Left ventricle myocardium inferior (tissue), 1 donor: Measurements from ENCODE around the gene KIF19. TPM values are rescaled to one million over a fixed set of nuclear protein-coding genes. Genes with fewer than 3 reads are reported as not detected.

Experiments used
- DNase-seq: peaks from one replicate; pipeline ENCODE4 v3.0.0-alpha.2; 2020
- H3K27ac ChIP-seq: fragments of 200-600 bp; replicated peaks from 2 replicates; pipeline ENCODE4 v1.8.0; 2021
- H3K27me3 ChIP-seq: fragments of 200-600 bp; 2 replicates; pipeline ENCODE4 v1.8.0; 2021; ENCODE audit warnings: low read depth
- H3K36me3 ChIP-seq: fragments of 200-600 bp; 2 replicates; pipeline ENCODE4 v1.8.0; 2021
- H3K4me1 ChIP-seq: fragments of 200-600 bp; 2 replicates; pipeline ENCODE4 v1.8.0; 2021
- H3K4me3 ChIP-seq: fragments of 200-600 bp; 2 replicates; pipeline ENCODE4 v1.8.0; 2021; ENCODE audit warnings: mild to moderate bottlenecking, moderate library complexity
- H3K9me3 ChIP-seq: fragments of 200-600 bp; replicated peaks from 2 replicates; pipeline ENCODE4 v1.8.0; 2021
- intact Hi-C: fragments of 100-400 bp; cut with micrococcal nuclease; formaldehyde crosslinking; loops from one replicate; pipeline ENCODE4 v1.11.0; 2022
- total RNA-seq: library from RNA; stranded (reverse); fragmentation: NEBNext Ultra II Directional; extraction: Animal tissue kit (Norgen Biotek cat#: 25700); gene quantifications from one replicate; pipeline ENCODE4 v1.2.1, GENCODE V29; 2021
- TF ChIP-seq, protein P1 (sequence below): fragments of 200-600 bp; IDR thresholded peaks from 2 replicates; pipeline ENCODE4 v1.8.0; 2021; ENCODE audit warnings: antibody characterized with exemption, mild to moderate bottlenecking, borderline replicate concordance
- donor health status: DM: no; HTN: yes; CAD: no; lungs with severe emphysema.

Gene KIF19
- total RNA-seq, 1 donor from 2014 or later, result 0.08 TPM

DNA sequence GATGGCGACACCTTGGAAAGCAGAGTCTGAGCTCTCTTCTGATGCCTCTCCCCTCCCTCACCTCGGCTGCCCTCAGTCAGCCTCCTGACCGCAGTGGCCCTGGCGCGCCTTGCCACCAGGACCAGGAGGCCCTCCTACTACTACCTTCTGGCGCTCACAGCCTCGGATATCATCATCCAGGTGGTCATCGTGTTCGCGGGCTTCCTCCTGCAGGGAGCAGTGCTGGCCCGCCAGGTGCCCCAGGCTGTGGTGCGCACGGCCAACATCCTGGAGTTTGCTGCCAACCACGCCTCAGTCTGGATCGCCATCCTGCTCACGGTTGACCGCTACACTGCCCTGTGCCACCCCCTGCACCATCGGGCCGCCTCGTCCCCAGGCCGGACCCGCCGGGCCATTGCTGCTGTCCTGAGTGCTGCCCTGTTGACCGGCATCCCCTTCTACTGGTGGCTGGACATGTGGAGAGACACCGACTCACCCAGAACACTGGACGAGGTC is 45.7 kb downstream of the KIF19 start:
- TF ChIP-seq, protein P1, sequence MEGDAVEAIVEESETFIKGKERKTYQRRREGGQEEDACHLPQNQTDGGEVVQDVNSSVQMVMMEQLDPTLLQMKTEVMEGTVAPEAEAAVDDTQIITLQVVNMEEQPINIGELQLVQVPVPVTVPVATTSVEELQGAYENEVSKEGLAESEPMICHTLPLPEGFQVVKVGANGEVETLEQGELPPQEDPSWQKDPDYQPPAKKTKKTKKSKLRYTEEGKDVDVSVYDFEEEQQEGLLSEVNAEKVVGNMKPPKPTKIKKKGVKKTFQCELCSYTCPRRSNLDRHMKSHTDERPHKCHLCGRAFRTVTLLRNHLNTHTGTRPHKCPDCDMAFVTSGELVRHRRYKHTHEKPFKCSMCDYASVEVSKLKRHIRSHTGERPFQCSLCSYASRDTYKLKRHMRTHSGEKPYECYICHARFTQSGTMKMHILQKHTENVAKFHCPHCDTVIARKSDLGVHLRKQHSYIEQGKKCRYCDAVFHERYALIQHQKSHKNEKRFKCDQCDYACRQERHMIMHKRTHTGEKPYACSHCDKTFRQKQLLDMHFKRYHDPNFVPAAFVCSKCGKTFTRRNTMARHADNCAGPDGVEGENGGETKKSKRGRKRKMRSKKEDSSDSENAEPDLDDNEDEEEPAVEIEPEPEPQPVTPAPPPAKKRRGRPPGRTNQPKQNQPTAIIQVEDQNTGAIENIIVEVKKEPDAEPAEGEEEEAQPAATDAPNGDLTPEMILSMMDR, result no peak
- H3K27ac ChIP-seq, result no peak overlapping the region
- intact Hi-C loops, result no loop called here
- no peak overlapping the region for H3K4me3 ChIP-seq
- H3K36me3 ChIP-seq, result no peaks in the 10 kb centered on the region
- H3K4me1 ChIP-seq, result peaks cover 22% of the 10 kb centered on the region
- peaks cover 25% of the 10 kb centered on the region for H3K27me3 ChIP-seq
- H3K9me3 ChIP-seq, result no peaks in the 10 kb centered on the region
- DNase-seq, result no peak

GRCh38 chr17:74372426-74372825 is 46.4 kb downstream of the KIF19 start:
- intact Hi-C loops, result no loop called here
- TF ChIP-seq, protein P1, result no peak
- no peak overlapping the region for H3K4me3 ChIP-seq
- no peak for DNase-seq
- peaks cover 22% of the 10 kb centered on the region for H3K4me1 ChIP-seq
- H3K27me3 ChIP-seq, result peaks cover 25% of the 10 kb centered on the region
- no peak overlapping the region for H3K27ac ChIP-seq
- H3K36me3 ChIP-seq, result no peaks in the 10 kb centered on the region
- no peaks in the 10 kb centered on the region for H3K9me3 ChIP-seq

DNA sequence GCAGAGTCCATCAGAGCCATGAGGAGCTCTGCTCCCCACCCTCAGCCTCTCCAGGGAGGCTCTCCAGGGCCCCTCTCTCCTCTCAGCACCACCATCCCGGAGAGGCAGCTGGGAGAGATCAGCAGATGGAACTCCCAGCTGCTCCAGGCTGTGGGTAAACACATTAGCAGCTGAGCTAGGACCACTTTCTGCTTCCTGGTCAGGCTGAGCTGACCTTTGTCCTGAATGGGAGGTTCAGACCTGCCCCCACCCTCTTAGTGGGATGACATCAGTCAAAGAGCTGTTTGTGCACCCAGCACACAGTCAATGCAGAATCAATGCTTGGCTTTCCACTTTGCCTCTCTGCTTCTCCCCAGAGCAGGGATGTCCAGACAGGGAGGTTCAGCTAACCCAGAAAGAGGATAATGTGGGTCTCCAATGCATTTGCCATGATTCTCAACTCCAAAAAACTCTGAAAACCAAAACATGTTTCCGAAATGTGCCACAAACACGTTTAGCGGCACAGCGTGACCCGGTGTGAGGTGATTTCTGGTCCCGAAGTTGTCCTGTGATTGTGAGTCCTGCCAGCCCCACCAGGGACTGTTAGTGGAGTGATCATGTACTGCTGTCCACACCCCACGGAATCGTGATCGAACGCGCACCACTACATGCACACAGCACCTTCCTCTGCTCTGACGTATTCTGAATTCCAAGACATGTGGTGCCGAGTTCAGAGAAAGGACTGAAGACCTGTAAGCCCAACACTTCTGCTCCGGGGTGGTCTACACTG is 48.0 kb downstream of the KIF19 start:
- H3K36me3 ChIP-seq, result no peaks in the 10 kb centered on the region
- H3K4me3 ChIP-seq, result no peak overlapping the region
- DNase-seq, result peak; percentile 25
- peaks cover 16% of the 10 kb centered on the region for H3K27me3 ChIP-seq
- peaks cover 11% of the 10 kb centered on the region for H3K4me1 ChIP-seq
- intact Hi-C loops, result no loop called here
- TF ChIP-seq, protein P1, result no peak
- H3K9me3 ChIP-seq, result no peaks in the 10 kb centered on the region
- H3K27ac ChIP-seq, result peak overlapping the region; percentile 59

DNA sequence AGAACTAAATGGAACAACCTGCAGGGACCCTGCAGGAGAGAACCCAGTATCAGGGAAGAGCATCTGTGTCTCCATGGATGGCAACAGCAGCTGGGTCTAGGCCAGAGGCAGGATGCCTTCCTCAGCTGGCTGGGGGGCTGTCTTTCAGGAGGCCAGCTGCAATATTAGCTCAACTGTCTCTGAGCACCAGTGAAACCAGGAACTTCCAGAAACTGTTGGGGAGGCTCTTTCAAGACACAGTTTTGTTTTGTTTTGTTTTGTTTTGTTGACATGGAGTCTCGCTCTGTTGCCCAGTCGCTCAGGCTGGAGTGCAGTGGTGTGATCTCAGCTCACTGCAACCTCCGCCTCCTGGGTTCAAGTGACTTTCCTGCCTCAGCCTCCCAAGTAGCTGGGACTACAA is 48.8 kb downstream of the KIF19 start:
- peaks cover 9% of the 10 kb centered on the region for H3K27me3 ChIP-seq
- H3K4me1 ChIP-seq, result peaks cover 17% of the 10 kb centered on the region
- intact Hi-C loops, result no loop called here
- H3K4me3 ChIP-seq, result no peak overlapping the region
- no peak overlapping the region for H3K27ac ChIP-seq
- no peaks in the 10 kb centered on the region for H3K9me3 ChIP-seq
- TF ChIP-seq, protein P1, result no peak
- DNase-seq, result no peak
- no peaks in the 10 kb centered on the region for H3K36me3 ChIP-seq

- intact Hi-C loops, result loop anchor here (2.0 kb wide), 1 partner anchor 77 kb away; no protein-coding TSS in a partner anchor
- H3K4me3 ChIP-seq, result peak overlapping the region; percentile 32
- peak overlapping the region; percentile 8 for H3K27ac ChIP-seq
- no peaks in the 10 kb centered on the region for H3K9me3 ChIP-seq
- DNase-seq, result peak; percentile 91
- no peaks in the 10 kb centered on the region for H3K27me3 ChIP-seq
- peaks cover 21% of the 10 kb centered on the region for H3K4me1 ChIP-seq
- TF ChIP-seq, protein P1, result peak; percentile 98
- H3K36me3 ChIP-seq, result no peaks in the 10 kb centered on the region
Observed at GRCh38 chr17:74379495-74380085, 53.6 kb downstream of the KIF19 start.
